Measurements from ENCODE around the gene NAE1. TPM values are rescaled to one million over a fixed set of nuclear protein-coding genes. Genes with fewer than 3 reads are reported as not detected.

The NAE1 gene
- total RNA-seq, 1 experiment from 2014 or later, result 129 TPM

- no peak overlapping the region for H3K4me3 Mint-ChIP-seq
- DNase-seq (ENCODE audit: low spot score) (no peak), ATAC-seq (no peak)
- ChIA-PET CTCF (interaction anchor here (1.0 to 1.7 kb wide), 2 partner anchors 19 to 57 kb away, joined by 4 to 6 read pairs; partner anchors contain the start of gene NAE1), POLR2A (no interaction called here)
- TF ChIP-seq PREB (CRISPR knock-in tag; IDR thresholded peaks at IDR 0.05; ENCODE audit: borderline replicate concordance) (no peak), MYBL2 (CRISPR knock-in tag; IDR thresholded peaks at IDR 0.05) (no peak), AR (CRISPR knock-in tag; IDR thresholded peaks at IDR 0.05) (no peak), TP53 (CRISPR knock-in tag; IDR thresholded peaks at IDR 0.05) (no peak), ZBTB21 (CRISPR knock-in tag; IDR thresholded peaks at IDR 0.05; ENCODE audit: borderline replicate concordance) (no peak)
- TF ChIP-seq, protein P1, sequence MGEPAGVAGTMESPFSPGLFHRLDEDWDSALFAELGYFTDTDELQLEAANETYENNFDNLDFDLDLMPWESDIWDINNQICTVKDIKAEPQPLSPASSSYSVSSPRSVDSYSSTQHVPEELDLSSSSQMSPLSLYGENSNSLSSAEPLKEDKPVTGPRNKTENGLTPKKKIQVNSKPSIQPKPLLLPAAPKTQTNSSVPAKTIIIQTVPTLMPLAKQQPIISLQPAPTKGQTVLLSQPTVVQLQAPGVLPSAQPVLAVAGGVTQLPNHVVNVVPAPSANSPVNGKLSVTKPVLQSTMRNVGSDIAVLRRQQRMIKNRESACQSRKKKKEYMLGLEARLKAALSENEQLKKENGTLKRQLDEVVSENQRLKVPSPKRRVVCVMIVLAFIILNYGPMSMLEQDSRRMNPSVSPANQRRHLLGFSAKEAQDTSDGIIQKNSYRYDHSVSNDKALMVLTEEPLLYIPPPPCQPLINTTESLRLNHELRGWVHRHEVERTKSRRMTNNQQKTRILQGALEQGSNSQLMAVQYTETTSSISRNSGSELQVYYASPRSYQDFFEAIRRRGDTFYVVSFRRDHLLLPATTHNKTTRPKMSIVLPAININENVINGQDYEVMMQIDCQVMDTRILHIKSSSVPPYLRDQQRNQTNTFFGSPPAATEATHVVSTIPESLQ (CRISPR knock-in tag; IDR thresholded peaks at IDR 0.05), result no peak
- no peaks in the 10 kb centered on the region for H3K27me3 Mint-ChIP-seq (ENCODE audit: low read depth)
- no peaks in the 10 kb centered on the region for H3K4me1 Mint-ChIP-seq
- H3K36me3 Mint-ChIP-seq, result peaks cover 69% of the 10 kb centered on the region
- no peaks in the 10 kb centered on the region for H3K9me3 Mint-ChIP-seq
- no peak overlapping the region for H3K27ac Mint-ChIP-seq
Measured at GRCh38 chr16:66811043-66811442, 19.7 kb downstream of the NAE1 start.

GRCh38 chr16:66810391-66810790 is 20.4 kb downstream of the NAE1 start:
- H3K27ac Mint-ChIP-seq, result no peak overlapping the region
- TF ChIP-seq ZNF423 (CRISPR knock-in tag; IDR thresholded peaks at IDR 0.05) (no peak), ZBTB21 (CRISPR knock-in tag; IDR thresholded peaks at IDR 0.05; ENCODE audit: borderline replicate concordance) (no peak), SMAD3 (CRISPR knock-in tag; IDR thresholded peaks at IDR 0.05; ENCODE audit: borderline replicate concordance) (no peak), NFYB (CRISPR knock-in tag; conservative IDR thresholded peaks at IDR 0.05; ENCODE audit: low read depth) (no peak), NFATC4 (CRISPR knock-in tag; IDR thresholded peaks at IDR 0.05) (no peak), JAZF1 (CRISPR knock-in tag; IDR thresholded peaks at IDR 0.05) (no peak), NR2C2 (CRISPR knock-in tag; IDR thresholded peaks at IDR 0.05) (no peak), HMGA2 (CRISPR knock-in tag; IDR thresholded peaks at IDR 0.05) (no peak), SOX15 (CRISPR knock-in tag; IDR thresholded peaks at IDR 0.05) (no peak), ATF1 (CRISPR knock-in tag; IDR thresholded peaks at IDR 0.05) (no peak), RELA (CRISPR knock-in tag; IDR thresholded peaks at IDR 0.05; ENCODE audit: borderline replicate concordance) (no peak), ATF3 (CRISPR knock-in tag; conservative IDR thresholded peaks at IDR 0.05) (no peak)
- TF ChIP-seq, protein P2, sequence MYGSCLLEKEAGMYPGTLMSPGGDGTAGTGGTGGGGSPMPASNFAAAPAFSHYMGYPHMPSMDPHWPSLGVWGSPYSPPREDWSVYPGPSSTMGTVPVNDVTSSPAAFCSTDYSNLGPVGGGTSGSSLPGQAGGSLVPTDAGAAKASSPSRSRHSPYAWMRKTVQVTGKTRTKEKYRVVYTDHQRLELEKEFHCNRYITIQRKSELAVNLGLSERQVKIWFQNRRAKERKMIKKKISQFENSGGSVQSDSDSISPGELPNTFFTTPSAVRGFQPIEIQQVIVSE (CRISPR knock-in tag; IDR thresholded peaks at IDR 0.05; ENCODE audit: borderline replicate concordance), result no peak
- TF ChIP-seq, protein P3, sequence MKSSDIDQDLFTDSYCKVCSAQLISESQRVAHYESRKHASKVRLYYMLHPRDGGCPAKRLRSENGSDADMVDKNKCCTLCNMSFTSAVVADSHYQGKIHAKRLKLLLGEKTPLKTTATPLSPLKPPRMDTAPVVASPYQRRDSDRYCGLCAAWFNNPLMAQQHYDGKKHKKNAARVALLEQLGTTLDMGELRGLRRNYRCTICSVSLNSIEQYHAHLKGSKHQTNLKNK (CRISPR knock-in tag; IDR thresholded peaks at IDR 0.05), result no peak
- TF ChIP-seq, protein P4, sequence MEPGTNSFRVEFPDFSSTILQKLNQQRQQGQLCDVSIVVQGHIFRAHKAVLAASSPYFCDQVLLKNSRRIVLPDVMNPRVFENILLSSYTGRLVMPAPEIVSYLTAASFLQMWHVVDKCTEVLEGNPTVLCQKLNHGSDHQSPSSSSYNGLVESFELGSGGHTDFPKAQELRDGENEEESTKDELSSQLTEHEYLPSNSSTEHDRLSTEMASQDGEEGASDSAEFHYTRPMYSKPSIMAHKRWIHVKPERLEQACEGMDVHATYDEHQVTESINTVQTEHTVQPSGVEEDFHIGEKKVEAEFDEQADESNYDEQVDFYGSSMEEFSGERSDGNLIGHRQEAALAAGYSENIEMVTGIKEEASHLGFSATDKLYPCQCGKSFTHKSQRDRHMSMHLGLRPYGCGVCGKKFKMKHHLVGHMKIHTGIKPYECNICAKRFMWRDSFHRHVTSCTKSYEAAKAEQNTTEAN (CRISPR knock-in tag; IDR thresholded peaks at IDR 0.05), result no peak
- H3K9me3 Mint-ChIP-seq, result no peaks in the 10 kb centered on the region
- CTCF ChIA-PET, result interaction anchor here (0.9 to 1.7 kb wide), 3 partner anchors 20 to 70 kb away, joined by 3 to 6 read pairs (median 4); partner anchors contain the start of gene NAE1
- POLR2A ChIA-PET, result no interaction called here
- DNase-seq (ENCODE audit: low spot score) (no peak), ATAC-seq (peak; percentile 32; the same call in 1 of the 2 replicates)
- peaks cover 71% of the 10 kb centered on the region for H3K36me3 Mint-ChIP-seq
- no peaks in the 10 kb centered on the region for H3K4me1 Mint-ChIP-seq
- H3K4me3 Mint-ChIP-seq, result no peak overlapping the region
- H3K27me3 Mint-ChIP-seq (ENCODE audit: low read depth), result no peaks in the 10 kb centered on the region
